Neural progenitor cell (in vitro differentiated cells): ENCODE results near the gene NT5DC2. TPM values are rescaled to one million over a fixed set of nuclear protein-coding genes. Genes with fewer than 3 reads are reported as not detected.

ENCODE experiments used
- DNase-seq: peaks from one replicate; pipeline ENCODE4 v3.0.0-alpha.2; 2016; ENCODE audit warnings: low spot score
- H2AFZ ChIP-seq: fragments of 200-600 bp; sonication (generic); replicated peaks from 2 replicates; pipeline ENCODE4 v1.6.1; 2016; ENCODE audit warnings: antibody characterized with exemption
- H3F3A ChIP-seq: fragments of 200-600 bp; sonication (generic); 2 replicates; pipeline ENCODE4 v1.6.1; 2016; ENCODE audit warnings: antibody characterized with exemption, low read depth
- H3K27ac ChIP-seq: fragments of 200-600 bp; sonication (generic); 2 replicates; pipeline ENCODE4 v1.5.1; 2016; ENCODE audit warnings: mild to moderate bottlenecking
- H3K27me3 ChIP-seq: fragments of 200-600 bp; sonication (generic); 2 replicates; pipeline ENCODE4 v1.6.1; 2016; ENCODE audit warnings: mild to moderate bottlenecking, moderate library complexity
- H3K36me3 ChIP-seq: fragments of 200-600 bp; sonication (generic); 2 replicates; pipeline ENCODE4 v1.5.1; 2016
- H3K4me1 ChIP-seq: fragments of 200-600 bp; sonication (generic); 2 replicates; pipeline ENCODE4 v1.6.1; 2016; ENCODE audit warnings: mixed run types
- H3K4me2 ChIP-seq: fragments of 200-600 bp; sonication (generic); 2 replicates; pipeline ENCODE4 v1.6.1; 2016
- H3K4me3 ChIP-seq: fragments of 200-600 bp; sonication (generic); 2 replicates; pipeline ENCODE4 v1.5.1; 2016
- H3K79me2 ChIP-seq: fragments of 200-600 bp; sonication (generic); 2 replicates; pipeline ENCODE4 v1.6.1; 2016; ENCODE audit warnings: low read depth
- H3K9ac ChIP-seq: fragments of 200-600 bp; sonication (generic); 2 replicates; pipeline ENCODE4 v1.6.1; 2016
- H3K9me3 ChIP-seq: fragments of 200-600 bp; sonication (generic); 2 replicates; pipeline ENCODE4 v1.5.1; 2016; ENCODE audit warnings: low read depth
- H4K20me1 ChIP-seq: fragments of 200-600 bp; sonication (generic); 2 replicates; pipeline ENCODE4 v1.6.1; 2016; ENCODE audit warnings: low read depth
- H3K27ac Mint-ChIP-seq: 3 replicates; pipeline ENCODE4 v1.8.0; 2021; ENCODE audit warnings: mixed read lengths
- H3K27me3 Mint-ChIP-seq: 2 replicates; pipeline ENCODE4 v1.8.0; 2022; ENCODE audit warnings: low read depth, mild to moderate bottlenecking, inconsistent platforms, moderate library complexity, mixed read lengths; ENCODE audit not compliant: insufficient read depth
- H3K36me3 Mint-ChIP-seq: 3 replicates; pipeline ENCODE4 v1.8.0; 2021; ENCODE audit warnings: mixed read lengths
- H3K4me1 Mint-ChIP-seq: 3 replicates; pipeline ENCODE4 v1.8.0; 2021; ENCODE audit warnings: mixed read lengths
- H3K4me3 Mint-ChIP-seq: 3 replicates; pipeline ENCODE4 v1.8.0; 2021; ENCODE audit warnings: mild to moderate bottlenecking, moderate library complexity, mixed read lengths
- H3K9me3 Mint-ChIP-seq: 3 replicates; pipeline ENCODE4 v1.8.0; 2020; ENCODE audit warnings: mixed read lengths
- CTCF ChIP-seq: fragments of 200-600 bp; sonication (generic); IDR thresholded peaks from 2 replicates; pipeline ENCODE4 v1.5.1; 2017; ENCODE audit warnings: antibody characterized with exemption, mild to moderate bottlenecking
- EZH2 ChIP-seq: fragments of 200-600 bp; sonication (generic); IDR thresholded peaks from 2 replicates; pipeline ENCODE4 v1.6.1; 2017; ENCODE audit warnings: antibody characterized with exemption, mild to moderate bottlenecking, moderate library complexity
- EZH2phosphoT487 ChIP-seq: fragments of 200-600 bp; sonication (generic); IDR thresholded peaks from 2 replicates; pipeline ENCODE4 v1.6.1; 2017; ENCODE audit warnings: antibody characterized with exemption
- total RNA-seq: library from RNA; depleted of rRNA; stranded (reverse); fragments of >200 nt; gene quantifications from 2 replicates; pipeline ENCODE4 v1.2.3, GENCODE V29; 2015; ENCODE audit warnings: low replicate concordance

Gene NT5DC2
- total RNA-seq, 1 donor from 2014 or later: 210 TPM

GRCh38 chr3:52481819-52482521 lies 51.7 kb downstream of the NT5DC2 start:
- peak overlapping the region; percentile 21 for H3K4me3 Mint-ChIP-seq
- no peaks in the 10 kb centered on the region for H3K36me3 ChIP-seq
- TF ChIP-seq CTCF (peak; percentile 77), EZH2 (no peak)
- no peak overlapping the region for H3K27ac ChIP-seq
- H3K4me3 ChIP-seq: no peak overlapping the region
- no peak overlapping the region for H3K9ac ChIP-seq
- H3K79me2 ChIP-seq: no peaks in the 10 kb centered on the region
- H3K27me3 ChIP-seq: no peaks in the 10 kb centered on the region
- no peaks in the 10 kb centered on the region for H3K9me3 Mint-ChIP-seq
- H3K27me3 Mint-ChIP-seq: no peaks in the 10 kb centered on the region
- peaks cover 12% of the 10 kb centered on the region for H4K20me1 ChIP-seq
- no peaks in the 10 kb centered on the region for H3K4me1 ChIP-seq
- peaks cover 18% of the 10 kb centered on the region for H3K4me1 Mint-ChIP-seq
- peaks cover 37% of the 10 kb centered on the region for H3K36me3 Mint-ChIP-seq
- no peak overlapping the region for H2AFZ ChIP-seq
- DNase-seq: peak; percentile 80
- H3K27ac Mint-ChIP-seq: peak overlapping the region; percentile 23
- no peaks in the 10 kb centered on the region for H3F3A ChIP-seq
- no peaks in the 10 kb centered on the region for H3K9me3 ChIP-seq
- H3K4me2 ChIP-seq: no peak overlapping the region

- no peak overlapping the region for H3K4me2 ChIP-seq
- H3K27ac ChIP-seq: no peak overlapping the region
- no peak overlapping the region for H3K9ac ChIP-seq
- H3K79me2 ChIP-seq: no peaks in the 10 kb centered on the region
- no peaks in the 10 kb centered on the region for H3K27me3 ChIP-seq
- H3K9me3 ChIP-seq: no peaks in the 10 kb centered on the region
- H3K36me3 ChIP-seq: no peaks in the 10 kb centered on the region
- Mint-ChIP-seq H3K9me3 (no peaks in the 10 kb centered on the region), H3K36me3 (peaks cover 40% of the 10 kb centered on the region), H3K27ac (no peak overlapping the region), H3K4me3 (no peak overlapping the region), H3K27me3 (no peaks in the 10 kb centered on the region), H3K4me1 (peaks cover 18% of the 10 kb centered on the region)
- no peaks in the 10 kb centered on the region for H3K4me1 ChIP-seq
- no peak overlapping the region for H2AFZ ChIP-seq
- DNase-seq: no peak
- no peaks in the 10 kb centered on the region for H3F3A ChIP-seq
- peaks cover 12% of the 10 kb centered on the region for H4K20me1 ChIP-seq
- TF ChIP-seq EZH2 (no peak), CTCF (no peak), EZH2phosphoT487 (no peak)
- H3K4me3 ChIP-seq: no peak overlapping the region
These were observed 52.6 kb downstream of the NT5DC2 start for GRCh38 chr3:52480768-52481715.

GRCh38 chr3:52479877-52480575 lies 53.6 kb downstream of the NT5DC2 start:
- Histone ChIP-seq H3K4me1 (no peaks in the 10 kb centered on the region), H4K20me1 (peaks cover 12% of the 10 kb centered on the region), H3K27ac (no peak overlapping the region), H3F3A (no peaks in the 10 kb centered on the region), H3K27me3 (no peaks in the 10 kb centered on the region), H3K9ac (no peak overlapping the region), H3K9me3 (no peaks in the 10 kb centered on the region), H3K4me3 (no peak overlapping the region), H3K79me2 (no peaks in the 10 kb centered on the region), H3K36me3 (no peaks in the 10 kb centered on the region), H3K4me2 (no peak overlapping the region), H2AFZ (no peak overlapping the region)
- Mint-ChIP-seq H3K27me3 (no peaks in the 10 kb centered on the region), H3K9me3 (no peaks in the 10 kb centered on the region), H3K4me1 (peaks cover 17% of the 10 kb centered on the region), H3K27ac (no peak overlapping the region), H3K4me3 (no peak overlapping the region), H3K36me3 (peaks cover 40% of the 10 kb centered on the region)
- DNase-seq: no peak
- no peak for TF ChIP-seq CTCF
- TF ChIP-seq EZH2: no peak
- TF ChIP-seq EZH2phosphoT487: no peak
